Inflammatory macrophage (primary cell): ENCODE measurements around the gene CPLX3.

Source experiments
- DNase-seq, 2 donors: peaks; one replicate each; pipeline ENCODE4 v3.0.0-alpha.2; 2020 to 2022

CPLX3 gene

GRCh38 chr15:74873756-74874424, 47.5 kb downstream of the CPLX3 start:
- peak; percentile 23 to 42 for DNase-seq

DNA sequence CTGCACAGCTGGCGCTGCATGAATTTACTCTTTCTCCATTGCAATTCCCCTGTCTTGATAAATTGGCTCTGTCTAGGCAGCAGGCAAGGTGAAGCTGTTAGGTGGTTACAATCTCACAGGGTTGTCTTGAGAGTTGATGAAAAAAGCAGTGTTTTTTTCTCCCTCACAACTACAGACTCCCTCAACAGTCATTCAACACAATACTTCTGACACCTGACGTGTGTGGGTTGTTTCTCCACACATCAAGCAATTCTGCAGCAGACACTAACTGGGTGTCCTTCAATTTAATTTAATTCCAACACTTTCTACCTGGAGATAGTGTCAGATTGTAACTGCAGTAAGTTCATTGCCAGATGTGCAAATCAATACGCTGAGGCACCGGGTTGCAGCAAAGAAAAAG, 51.8 kb downstream of the CPLX3 start:
- no peak for DNase-seq
